Smooth muscle cell (in vitro differentiated cells): ENCODE data around the gene IGFBPL1. TPM values are rescaled to one million over a fixed set of nuclear protein-coding genes. Genes with fewer than 3 reads are reported as not detected.
A peak's percentile ranks its signal among the peaks of the same experiment; 100 is the strongest.

ENCODE experiments used
- DNase-seq: peaks from one replicate; lab custom pipeline; 2025; ENCODE audit not compliant: unreplicated experiment; lab: John Stamatoyannopoulos, UW
- H2AFZ ChIP-seq: fragments of 200-600 bp; sonication (generic); 2 replicates; pipeline ENCODE4 v1.6.0; 2016; ENCODE audit warnings: antibody characterized with exemption, low read depth, mild to moderate bottlenecking
- H3F3A ChIP-seq: fragments of 200-600 bp; sonication (generic); 2 replicates; pipeline ENCODE4 v1.6.0; 2017; ENCODE audit warnings: antibody characterized with exemption, low read depth
- H3K27ac ChIP-seq: fragments of 200-600 bp; sonication (generic); 2 replicates; pipeline ENCODE4 v1.5.1; 2016; ENCODE audit warnings: low read depth, mild to moderate bottlenecking
- H3K27me3 ChIP-seq: fragments of 200-600 bp; sonication (generic); 2 replicates; pipeline ENCODE4 v1.6.1; 2016; ENCODE audit warnings: low read depth, mild to moderate bottlenecking
- H3K36me3 ChIP-seq: fragments of 200-600 bp; sonication (generic); 2 replicates; pipeline ENCODE4 v1.5.1; 2016; ENCODE audit warnings: low read depth
- H3K4me1 ChIP-seq: fragments of 200-600 bp; sonication (generic); 2 replicates; pipeline ENCODE4 v1.5.1; 2016; ENCODE audit warnings: low read depth
- H3K4me2 ChIP-seq: fragments of 200-600 bp; sonication (generic); 2 replicates; pipeline ENCODE4 v1.6.0; 2016; ENCODE audit warnings: mild to moderate bottlenecking
- H3K4me3 ChIP-seq: fragments of 200-600 bp; sonication (generic); 2 replicates; pipeline ENCODE4 v1.5.1; 2016; ENCODE audit warnings: mild to moderate bottlenecking
- H3K79me2 ChIP-seq: fragments of 200-600 bp; sonication (generic); 2 replicates; pipeline ENCODE4 v1.6.0; 2016; ENCODE audit warnings: low read depth, mild to moderate bottlenecking
- H3K9ac ChIP-seq: fragments of 200-600 bp; sonication (generic); 2 replicates; pipeline ENCODE4 v1.6.0; 2016; ENCODE audit warnings: low read depth
- H3K9me3 ChIP-seq: fragments of 200-600 bp; sonication (generic); replicated peaks from 2 replicates; pipeline ENCODE4 v1.5.1; 2016; ENCODE audit warnings: low read depth
- H4K20me1 ChIP-seq: fragments of 200-600 bp; sonication (generic); 2 replicates; pipeline ENCODE4 v1.6.0; 2016; ENCODE audit warnings: low read depth
- CTCF ChIP-seq: fragments of 200-600 bp; sonication (generic); IDR thresholded peaks from 2 replicates; pipeline ENCODE4 v1.5.1; 2017; ENCODE audit warnings: borderline replicate concordance, mild to moderate bottlenecking, antibody characterized with exemption; ENCODE audit not compliant: insufficient read depth, poor library complexity, severe bottlenecking
- WGBS: methylation state at CpG from one replicate; pipeline ENCODE4 v1.1.7; 2016; ENCODE audit warnings: low lambda C conversion rate; 5-methylcytosine and 5-hydroxymethylcytosine counted together
- polyA plus RNA-seq: library from polyadenylated mRNA; unstranded; fragments of >200 nt; fragmentation: Nextera tagmentation; extraction: Ambion mirVana; gene quantifications from 2 replicates; pipeline ENCODE4 v1.2.1, GENCODE V29; 2016
- total RNA-seq: library from RNA; depleted of rRNA; stranded (reverse); fragments of >200 nt; gene quantifications from 2 replicates; pipeline ENCODE4 v1.2.3, GENCODE V29; 2014

The IGFBPL1 gene
- total and polyA plus RNA-seq, 2 experiments from 2014 or later: 2.1 to 9.4 TPM

GRCh38 chr9:38395653-38396370 is 28.4 kb downstream of the IGFBPL1 start:
- no peak overlapping the region for H3K4me3 ChIP-seq
- no peak overlapping the region for H3K27ac ChIP-seq
- WGBS: 97% methylated on average over 28 of the region's 30 CpGs
- peaks cover 13% of the 10 kb centered on the region for H3K4me1 ChIP-seq
- no peak for TF ChIP-seq CTCF
- peaks cover 23% of the 10 kb centered on the region for H3K79me2 ChIP-seq
- H3K9ac ChIP-seq: no peak overlapping the region
- H3K4me2 ChIP-seq: no peak overlapping the region
- H3F3A ChIP-seq: no peaks in the 10 kb centered on the region
- H2AFZ ChIP-seq: no peak overlapping the region
- no peaks in the 10 kb centered on the region for H3K36me3 ChIP-seq
- H4K20me1 ChIP-seq: peaks cover 6% of the 10 kb centered on the region
- H3K27me3 ChIP-seq: no peaks in the 10 kb centered on the region
- H3K9me3 ChIP-seq: no peaks in the 10 kb centered on the region
- no peak for DNase-seq

GRCh38 chr9:38394416-38394815 is 29.8 kb downstream of the IGFBPL1 start:
- no peak overlapping the region for H3K4me3 ChIP-seq
- H3K9me3 ChIP-seq: no peaks in the 10 kb centered on the region
- peaks cover 3% of the 10 kb centered on the region for H3F3A ChIP-seq
- no peak overlapping the region for H3K9ac ChIP-seq
- 92% methylated on average over 9 of the region's 9 CpGs for WGBS
- peaks cover 13% of the 10 kb centered on the region for H3K4me1 ChIP-seq
- peak overlapping the region; percentile 90 for H3K4me2 ChIP-seq
- no peaks in the 10 kb centered on the region for H3K36me3 ChIP-seq
- DNase-seq: no peak
- no peaks in the 10 kb centered on the region for H3K27me3 ChIP-seq
- no peak overlapping the region for H3K27ac ChIP-seq
- peaks cover 6% of the 10 kb centered on the region for H4K20me1 ChIP-seq
- no peak overlapping the region for H2AFZ ChIP-seq
- TF ChIP-seq CTCF: no peak
- peaks cover 23% of the 10 kb centered on the region for H3K79me2 ChIP-seq

- Histone ChIP-seq H3K9ac (peak overlapping the region; percentile 64), H3K4me2 (peak overlapping the region; percentile 90), H3K79me2 (peaks cover 23% of the 10 kb centered on the region), H3K4me1 (peaks cover 13% of the 10 kb centered on the region), H3F3A (peaks cover 9% of the 10 kb centered on the region), H3K36me3 (no peaks in the 10 kb centered on the region), H3K9me3 (no peaks in the 10 kb centered on the region), H3K27ac (no peak overlapping the region), H3K4me3 (peak overlapping the region; percentile 70), H4K20me1 (peaks cover 6% of the 10 kb centered on the region), H2AFZ (peak overlapping the region; percentile 91), H3K27me3 (no peaks in the 10 kb centered on the region)
- no peak for TF ChIP-seq CTCF
- 10% methylated on average over 9 of the region's 9 CpGs for WGBS
- no peak for DNase-seq
These were observed 31.0 kb downstream of the IGFBPL1 start for GRCh38 chr9:38393128-38393796.
